Measurements from ENCODE around the gene FAM117B. TPM values are rescaled to one million over a fixed set of nuclear protein-coding genes. Genes with fewer than 3 reads are reported as not detected.
"Not testable (repeated sequence)": the region's sequence is repeated elsewhere in the genome, so short reads cannot be mapped to it uniquely, and the experiment has no call there.

The FAM117B gene
- total RNA-seq, 1 experiment from 2014 or later = 4.3 TPM

- no peak for DNase-seq (ENCODE audit: low spot score)
Observed at GRCh38 chr2:202638721-202639120, 4.0 kb downstream of the FAM117B start.

- no peak for DNase-seq (ENCODE audit: low spot score)
Observed at GRCh38 chr2:202639231-202639630, 4.5 kb downstream of the FAM117B start.

DNA sequence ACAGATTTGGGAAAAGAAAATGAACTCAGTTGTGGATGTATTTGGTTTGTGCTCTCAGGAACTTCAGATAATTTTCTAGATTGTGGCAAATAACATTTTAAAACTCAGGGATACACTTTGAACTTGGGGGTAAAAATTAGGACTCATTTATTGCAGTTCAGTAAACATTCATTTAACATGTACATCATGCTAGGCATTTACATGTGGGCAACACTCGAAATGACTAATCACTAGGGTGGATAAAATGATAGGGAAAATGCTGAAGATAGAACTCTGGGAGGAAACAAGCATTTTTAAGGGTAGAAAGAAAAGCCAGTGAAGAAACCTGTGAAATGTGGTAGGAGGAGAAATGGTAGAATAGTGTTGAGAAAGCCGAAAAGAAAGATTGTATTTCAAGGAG is 7.8 kb downstream of the FAM117B start:
- no peak for DNase-seq (ENCODE audit: low spot score)

- no peak for DNase-seq (ENCODE audit: low spot score)
Observed at GRCh38 chr2:202643012-202643858, 8.5 kb downstream of the FAM117B start.

DNA sequence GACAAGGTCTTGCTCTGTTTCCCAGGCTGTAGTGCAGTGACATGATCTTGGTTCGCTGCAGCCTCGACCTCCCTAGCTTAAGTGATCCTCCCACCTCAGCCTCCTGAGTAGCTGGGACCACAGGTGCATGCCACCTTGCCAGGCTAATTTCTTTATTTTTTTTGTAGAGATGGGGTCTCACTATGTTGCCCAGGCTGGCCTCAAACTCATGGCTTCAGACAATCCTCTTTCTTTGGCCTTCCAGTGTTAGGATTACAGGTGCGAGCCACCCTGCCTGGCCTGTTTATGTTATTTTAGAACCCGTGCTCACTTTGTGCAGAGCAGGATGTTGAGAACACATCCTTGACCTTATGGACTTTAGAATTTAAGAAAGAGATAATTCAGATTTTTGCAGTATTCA is 17.4 kb downstream of the FAM117B start:
- DNase-seq (ENCODE audit: low spot score) = no peak

DNA sequence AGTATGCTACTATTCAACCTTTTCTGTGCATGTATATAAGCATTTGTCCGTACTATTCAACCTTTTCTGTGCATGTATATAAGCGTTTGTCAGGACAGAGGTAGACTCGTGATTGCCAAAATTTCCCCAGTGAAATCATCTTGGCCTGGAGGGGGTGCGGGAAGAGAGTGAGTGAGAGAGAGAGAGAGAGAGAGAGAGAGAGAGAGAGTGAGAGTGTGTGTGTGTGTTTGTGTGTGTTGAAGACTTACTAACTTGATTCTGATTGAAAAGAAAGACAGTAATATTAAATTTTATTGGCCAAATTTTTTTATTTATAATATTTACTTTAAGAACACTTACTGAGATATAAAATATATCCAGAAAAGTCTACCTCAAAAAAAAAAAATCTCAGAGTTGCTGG is 19.1 kb downstream of the FAM117B start:
- no peak for DNase-seq (ENCODE audit: low spot score)

DNA sequence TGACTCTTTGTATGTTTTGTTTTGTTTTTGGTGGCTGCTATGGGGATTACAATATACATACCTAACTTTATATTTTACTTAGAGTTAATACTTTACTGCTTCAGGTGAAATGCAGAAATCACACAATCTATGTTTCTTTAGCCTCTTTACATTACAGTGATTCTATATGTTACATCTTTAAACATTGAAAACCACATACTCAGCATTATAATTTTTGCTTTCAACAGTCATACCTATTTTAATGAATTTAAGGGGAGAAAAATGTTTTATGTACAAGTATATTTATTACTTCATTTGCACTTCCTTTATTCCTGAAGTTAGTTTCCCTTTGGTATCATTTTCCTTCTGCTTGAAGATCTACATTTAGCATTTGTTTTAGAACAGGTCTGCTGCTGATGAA is 23.1 kb downstream of the FAM117B start:
- DNase-seq (ENCODE audit: low spot score) = no peak

DNA sequence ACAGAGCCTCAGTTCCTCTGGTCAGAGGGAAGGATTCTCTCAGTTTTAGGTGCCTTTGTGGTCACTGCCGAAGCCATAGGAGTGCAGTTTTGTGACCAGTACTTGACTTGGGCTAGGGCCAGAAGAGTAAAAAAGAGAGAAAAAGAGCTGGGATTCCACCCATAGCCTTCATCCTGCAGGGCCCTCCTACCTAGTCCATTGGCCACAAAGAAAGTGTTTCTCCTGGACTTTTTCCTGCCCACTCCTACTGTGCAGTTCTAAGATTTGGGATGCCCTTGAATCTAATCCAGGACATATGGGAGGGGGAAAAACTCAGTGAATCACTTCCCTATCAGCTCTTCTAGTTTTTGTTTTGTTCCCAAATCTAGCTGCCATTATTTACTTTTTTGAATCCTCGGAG is 26.0 kb downstream of the FAM117B start:
- DNase-seq (ENCODE audit: low spot score) = no peak

DNA sequence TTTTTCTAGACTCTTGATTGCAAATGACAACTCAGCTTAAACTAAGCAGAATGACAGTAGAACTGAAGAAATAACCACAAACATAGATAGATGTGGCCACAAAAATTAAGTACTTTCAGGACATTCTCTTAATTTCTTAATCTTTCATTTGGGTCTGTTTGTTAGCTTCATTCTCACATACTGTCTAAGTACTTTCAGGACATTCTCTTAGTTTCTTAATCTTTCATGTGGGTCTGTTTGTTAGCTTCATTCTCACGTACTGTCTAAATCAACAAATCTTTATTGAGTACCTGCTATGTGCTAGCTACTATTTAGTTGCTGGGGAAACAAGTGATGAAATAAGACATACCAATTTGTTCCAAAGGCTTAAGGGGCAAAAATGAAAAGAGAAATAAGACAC is 35.1 kb downstream of the FAM117B start:
- DNase-seq (ENCODE audit: low spot score) = no peak

DNA sequence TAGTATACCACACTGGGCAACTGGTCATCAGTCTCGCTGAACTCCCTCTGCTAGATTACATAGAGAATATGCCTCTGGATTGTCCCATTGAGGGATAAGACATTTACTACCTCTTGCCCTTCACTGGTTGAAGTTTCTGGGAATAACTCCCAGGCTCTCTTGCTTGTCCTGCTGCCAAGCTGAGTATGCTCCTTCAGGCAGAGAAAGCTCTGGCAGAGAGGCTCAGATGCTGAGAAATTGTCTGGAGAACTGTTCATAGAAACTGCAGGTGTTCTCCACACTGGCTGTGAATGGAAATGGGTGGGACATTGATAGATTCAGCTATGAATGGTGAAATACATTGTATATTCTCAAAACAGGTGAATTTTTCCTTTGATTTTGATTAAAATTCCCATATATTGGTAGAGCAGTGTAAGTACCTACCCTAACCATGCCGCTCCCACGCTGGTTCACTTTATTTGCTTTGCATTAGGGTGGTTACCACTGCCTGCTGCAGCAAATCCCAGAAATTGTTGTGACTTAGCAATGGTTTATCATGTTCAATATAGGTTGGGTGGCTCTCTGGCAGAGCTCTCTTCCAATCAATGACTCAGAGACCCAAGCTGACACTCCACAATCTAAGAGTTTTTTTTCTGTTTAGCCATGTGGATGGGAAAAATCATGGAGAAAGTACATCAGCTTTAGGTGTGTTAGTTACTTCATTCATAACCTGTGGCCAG is 36.7 kb downstream of the FAM117B start:
- DNase-seq (ENCODE audit: low spot score) = no peak

GRCh38 chr2:202675097-202675496 is 40.3 kb downstream of the FAM117B start:
- not testable (repeated sequence) for DNase-seq (ENCODE audit: low spot score)

DNA sequence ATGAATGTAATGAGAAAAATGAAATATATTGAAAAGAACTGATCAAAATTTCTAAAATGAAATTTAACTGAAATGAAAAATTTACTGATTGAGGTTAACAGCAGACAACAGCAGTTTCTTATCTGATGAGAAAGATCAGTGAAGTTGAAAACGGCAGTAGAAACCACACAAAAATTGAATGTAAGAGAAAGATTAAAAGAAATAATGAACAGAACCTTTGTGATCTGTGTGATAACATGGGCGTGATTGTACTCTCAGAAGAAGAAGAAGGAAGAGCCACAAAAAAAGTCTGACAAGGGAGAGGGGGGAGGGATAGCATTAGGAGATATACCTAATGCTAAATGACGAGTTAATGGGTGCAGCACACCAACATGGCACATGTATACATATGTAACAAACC is 45.2 kb downstream of the FAM117B start:
- DNase-seq (ENCODE audit: low spot score) = no peak

DNA sequence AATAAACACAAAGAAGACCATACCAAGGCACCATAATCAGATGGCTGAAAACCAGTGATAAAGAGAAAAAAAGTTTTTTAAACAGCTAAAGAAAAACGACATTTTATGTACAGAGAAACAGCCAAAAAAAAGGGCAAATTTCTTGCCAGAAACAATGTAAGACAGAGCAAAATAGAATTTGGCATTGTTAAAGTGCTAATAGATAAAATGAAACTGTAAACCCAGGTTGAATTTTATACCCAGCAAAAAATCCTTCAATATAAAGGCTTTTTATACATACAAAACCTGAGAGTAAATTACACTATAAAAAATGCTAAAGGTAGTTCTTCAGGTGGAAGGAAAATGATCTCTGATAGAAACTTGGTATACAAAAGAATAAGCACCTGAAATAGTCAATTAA is 45.7 kb downstream of the FAM117B start:
- DNase-seq (ENCODE audit: low spot score) = no peak

DNA sequence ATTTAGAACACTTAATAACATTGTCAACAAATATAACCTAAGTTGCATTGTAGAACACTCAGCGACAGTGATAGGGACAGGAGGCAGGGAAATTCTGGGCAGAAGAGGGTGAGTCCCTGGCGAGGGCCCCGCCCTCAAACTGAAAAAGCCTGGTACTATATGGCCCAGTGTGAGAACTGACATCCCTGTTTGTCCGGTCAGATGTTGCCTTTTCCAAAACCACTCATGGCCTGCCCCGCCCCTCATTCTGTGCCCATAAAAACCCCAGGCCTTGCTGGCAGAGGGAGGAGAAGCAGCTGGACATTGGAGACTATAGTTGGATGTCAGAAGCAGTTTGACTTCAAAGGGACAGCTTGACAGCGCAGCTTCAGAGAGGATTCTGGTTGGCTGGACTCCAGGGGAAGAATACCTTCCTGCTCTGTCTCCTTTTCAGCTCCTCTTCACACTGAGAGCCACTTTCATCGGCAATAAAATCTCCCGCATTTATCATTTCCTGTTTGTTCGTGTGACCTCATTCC is 47.0 kb downstream of the FAM117B start:
- no peak for DNase-seq (ENCODE audit: low spot score)

- no peak for DNase-seq (ENCODE audit: low spot score)
Observed at GRCh38 chr2:202682274-202682673, 47.5 kb downstream of the FAM117B start.

GRCh38 chr2:202687276-202687675 is 52.5 kb downstream of the FAM117B start:
- no peak for DNase-seq (ENCODE audit: low spot score)

DNA sequence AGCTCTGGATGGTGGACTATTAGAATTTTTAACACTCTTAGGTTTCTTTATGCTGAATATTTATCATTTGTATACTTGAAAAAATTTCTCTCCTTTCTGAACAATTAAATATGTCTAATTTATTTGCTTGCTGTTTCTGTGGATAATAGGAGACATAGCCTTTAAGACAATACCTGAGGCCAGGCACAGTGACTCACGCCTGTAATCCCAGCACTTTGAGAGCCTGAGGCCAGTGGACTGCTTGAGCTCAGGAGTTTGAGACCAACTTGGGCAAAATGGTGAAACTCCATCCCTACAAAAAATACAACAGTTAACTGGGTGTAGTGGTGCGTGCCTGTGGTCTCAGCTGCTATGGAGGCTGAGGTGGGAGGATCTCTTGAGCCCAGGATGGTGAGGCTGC is 54.7 kb downstream of the FAM117B start:
- DNase-seq (ENCODE audit: low spot score) = no peak

DNA sequence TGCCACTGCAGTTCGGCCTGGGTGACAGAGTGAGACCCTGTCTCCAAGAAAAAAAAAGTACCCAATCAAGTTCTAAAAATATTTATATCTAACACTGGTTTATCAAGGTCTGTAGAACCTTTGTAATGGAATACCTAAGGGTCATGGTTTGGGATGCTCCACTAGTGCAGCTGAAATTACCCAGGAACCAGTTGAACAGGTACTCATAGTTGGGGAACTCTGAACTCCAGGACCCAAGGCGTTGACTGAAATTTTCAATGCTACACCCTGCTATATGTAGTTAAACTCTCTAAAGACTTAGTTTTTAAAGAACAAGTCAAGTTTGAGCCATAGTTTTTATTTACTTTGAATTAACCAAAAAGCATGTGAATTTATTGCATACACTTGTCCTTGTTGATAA is 55.1 kb downstream of the FAM117B start:
- no peak for DNase-seq (ENCODE audit: low spot score)

GRCh38 chr2:202690321-202690900 is 55.6 kb downstream of the FAM117B start:
- DNase-seq (ENCODE audit: low spot score) = no peak

DNA sequence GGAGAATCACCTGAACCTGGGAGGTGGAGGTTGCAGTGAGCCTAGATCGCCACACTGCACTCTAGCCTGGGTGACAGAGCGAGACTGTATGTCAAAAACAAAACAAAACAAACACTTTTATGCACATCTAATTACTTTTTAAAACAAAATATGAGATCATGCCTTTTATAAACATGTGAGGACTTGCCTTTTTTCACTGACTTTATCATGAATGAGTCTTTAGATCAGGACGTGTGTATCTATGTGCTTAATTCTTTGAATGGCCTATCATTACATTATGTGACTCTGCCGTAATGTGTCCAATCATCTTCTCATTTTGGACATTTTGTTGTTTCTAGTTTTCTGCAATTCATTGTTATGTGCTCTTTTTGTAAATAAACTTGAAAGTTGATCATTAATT is 58.7 kb downstream of the FAM117B start:
- no peak for DNase-seq (ENCODE audit: low spot score)

DNA sequence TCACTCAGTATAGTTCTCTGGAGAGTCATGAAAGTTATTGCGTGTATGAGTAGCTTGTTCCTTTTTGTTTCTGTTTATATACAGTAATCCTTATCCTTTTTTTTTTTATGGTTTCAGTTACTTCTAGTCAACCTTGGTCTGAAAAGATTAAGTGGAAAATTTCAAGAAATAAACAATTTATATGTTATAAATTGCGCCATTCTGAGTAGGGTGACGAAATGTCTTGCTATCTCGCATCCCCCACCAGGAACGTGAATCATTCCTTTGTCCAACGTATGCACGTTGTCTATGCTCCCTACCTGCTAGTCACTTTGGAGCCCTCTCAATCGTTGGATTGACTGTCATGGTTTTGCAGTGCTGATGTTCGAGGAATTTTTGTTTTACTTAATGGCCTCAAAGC is 60.4 kb downstream of the FAM117B start:
- DNase-seq (ENCODE audit: low spot score) = peak; percentile 82

DNA sequence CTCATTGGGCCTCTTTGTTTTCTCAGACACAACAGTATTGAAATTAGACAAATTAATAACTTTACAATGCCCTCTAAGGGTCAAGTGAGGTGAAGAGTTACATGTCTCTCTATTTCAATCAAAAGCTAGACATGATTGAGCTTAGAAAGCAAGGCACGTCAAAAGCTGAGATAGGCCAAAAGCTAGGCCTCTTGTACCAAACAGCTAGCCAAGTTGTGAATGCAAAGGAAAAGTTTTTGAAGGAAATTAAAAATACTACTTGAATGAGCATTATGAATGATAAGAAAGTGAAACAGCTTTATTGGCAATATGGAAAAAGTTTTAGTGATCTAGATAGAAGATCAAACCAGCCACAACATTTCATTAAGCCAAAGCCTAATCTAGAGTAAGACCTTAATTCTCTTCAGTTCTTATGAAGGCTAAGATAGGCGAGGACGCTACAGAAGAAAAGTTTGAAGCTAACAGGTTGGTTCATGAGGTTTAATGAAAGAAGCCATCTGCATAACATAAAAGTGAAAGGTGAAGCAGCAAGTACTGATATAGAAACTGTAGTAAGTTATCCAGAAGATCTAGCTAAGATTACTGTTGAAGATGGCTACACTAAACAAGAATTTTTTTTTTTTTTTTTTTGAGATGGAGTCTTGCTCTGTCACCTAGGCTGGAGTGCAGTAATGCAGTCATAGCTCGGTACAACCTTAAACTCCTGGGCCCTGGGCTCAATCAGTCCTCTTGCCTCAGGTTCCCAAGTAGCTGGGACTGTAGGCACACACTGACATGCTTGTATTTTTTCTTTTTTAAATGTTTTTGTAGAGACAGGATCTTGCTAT is 65.5 kb downstream of the FAM117B start:
- no peak for DNase-seq (ENCODE audit: low spot score)

All from H4 (cell line).